ENCODE measurements around the gene DCUN1D4. TPM values are rescaled to one million over a fixed set of nuclear protein-coding genes. Genes with fewer than 3 reads are reported as not detected.

Gene DCUN1D4
- polyA plus RNA-seq, 1 donor from 2014 or later = 130 TPM

DNA sequence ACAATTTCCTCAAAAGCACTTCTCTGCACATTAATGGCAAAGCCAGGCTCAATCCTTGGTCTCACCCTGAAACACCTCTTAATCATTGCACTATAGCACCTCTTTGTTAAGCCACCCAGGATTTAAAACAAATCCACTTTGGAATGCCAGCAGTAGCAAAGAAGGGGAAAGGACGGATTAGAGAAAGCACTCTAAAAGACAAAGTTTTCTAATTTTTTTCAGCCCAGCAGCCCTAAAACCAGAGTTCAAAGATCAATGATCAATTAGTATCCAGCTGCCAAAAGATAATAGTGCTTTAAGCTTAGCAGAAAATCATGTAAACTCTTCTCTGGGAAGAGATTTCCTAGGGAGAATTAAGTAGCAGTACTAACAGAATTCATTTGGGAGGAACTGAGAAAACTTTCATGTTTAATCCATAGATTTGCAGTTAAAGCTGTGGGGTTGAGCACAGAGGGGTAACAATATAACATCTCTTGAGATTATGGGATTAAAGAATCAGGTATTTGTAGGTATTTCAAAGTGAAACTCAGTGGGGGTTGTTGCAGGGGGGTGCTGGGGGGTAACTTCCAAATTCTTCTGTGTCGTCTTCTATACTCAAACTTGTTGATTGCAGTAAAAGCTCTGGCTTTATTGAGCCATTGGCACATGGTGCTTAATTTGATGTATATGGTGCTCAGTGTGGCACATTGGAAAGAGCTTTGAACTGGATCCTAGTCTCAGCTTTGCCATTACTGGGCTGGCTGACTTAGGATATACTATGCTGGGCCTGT is 115.4 kb downstream of the DCUN1D4 start:
- no peaks in the 10 kb centered on the region for H3K9me2 ChIP-seq (ENCODE audit: insufficient read depth, low read length)
- no peak overlapping the region for H3K27ac ChIP-seq (ENCODE audit: low read length)
- no peak overlapping the region for H3K4me3 ChIP-seq (ENCODE audit: low read length)
- no peaks in the 10 kb centered on the region for H3K36me3 ChIP-seq (ENCODE audit: insufficient read depth, low read length)
- TF ChIP-seq SMC3 (conservative IDR thresholded peaks at IDR 0.05; ENCODE audit: poor library complexity) = no peak
- TF ChIP-seq, protein P1, sequence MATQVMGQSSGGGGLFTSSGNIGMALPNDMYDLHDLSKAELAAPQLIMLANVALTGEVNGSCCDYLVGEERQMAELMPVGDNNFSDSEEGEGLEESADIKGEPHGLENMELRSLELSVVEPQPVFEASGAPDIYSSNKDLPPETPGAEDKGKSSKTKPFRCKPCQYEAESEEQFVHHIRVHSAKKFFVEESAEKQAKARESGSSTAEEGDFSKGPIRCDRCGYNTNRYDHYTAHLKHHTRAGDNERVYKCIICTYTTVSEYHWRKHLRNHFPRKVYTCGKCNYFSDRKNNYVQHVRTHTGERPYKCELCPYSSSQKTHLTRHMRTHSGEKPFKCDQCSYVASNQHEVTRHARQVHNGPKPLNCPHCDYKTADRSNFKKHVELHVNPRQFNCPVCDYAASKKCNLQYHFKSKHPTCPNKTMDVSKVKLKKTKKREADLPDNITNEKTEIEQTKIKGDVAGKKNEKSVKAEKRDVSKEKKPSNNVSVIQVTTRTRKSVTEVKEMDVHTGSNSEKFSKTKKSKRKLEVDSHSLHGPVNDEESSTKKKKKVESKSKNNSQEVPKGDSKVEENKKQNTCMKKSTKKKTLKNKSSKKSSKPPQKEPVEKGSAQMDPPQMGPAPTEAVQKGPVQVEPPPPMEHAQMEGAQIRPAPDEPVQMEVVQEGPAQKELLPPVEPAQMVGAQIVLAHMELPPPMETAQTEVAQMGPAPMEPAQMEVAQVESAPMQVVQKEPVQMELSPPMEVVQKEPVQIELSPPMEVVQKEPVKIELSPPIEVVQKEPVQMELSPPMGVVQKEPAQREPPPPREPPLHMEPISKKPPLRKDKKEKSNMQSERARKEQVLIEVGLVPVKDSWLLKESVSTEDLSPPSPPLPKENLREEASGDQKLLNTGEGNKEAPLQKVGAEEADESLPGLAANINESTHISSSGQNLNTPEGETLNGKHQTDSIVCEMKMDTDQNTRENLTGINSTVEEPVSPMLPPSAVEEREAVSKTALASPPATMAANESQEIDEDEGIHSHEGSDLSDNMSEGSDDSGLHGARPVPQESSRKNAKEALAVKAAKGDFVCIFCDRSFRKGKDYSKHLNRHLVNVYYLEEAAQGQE (IDR thresholded peaks at IDR 0.05; ENCODE audit: borderline replicate concordance) = no peak
- TF ChIP-seq, protein P2, sequence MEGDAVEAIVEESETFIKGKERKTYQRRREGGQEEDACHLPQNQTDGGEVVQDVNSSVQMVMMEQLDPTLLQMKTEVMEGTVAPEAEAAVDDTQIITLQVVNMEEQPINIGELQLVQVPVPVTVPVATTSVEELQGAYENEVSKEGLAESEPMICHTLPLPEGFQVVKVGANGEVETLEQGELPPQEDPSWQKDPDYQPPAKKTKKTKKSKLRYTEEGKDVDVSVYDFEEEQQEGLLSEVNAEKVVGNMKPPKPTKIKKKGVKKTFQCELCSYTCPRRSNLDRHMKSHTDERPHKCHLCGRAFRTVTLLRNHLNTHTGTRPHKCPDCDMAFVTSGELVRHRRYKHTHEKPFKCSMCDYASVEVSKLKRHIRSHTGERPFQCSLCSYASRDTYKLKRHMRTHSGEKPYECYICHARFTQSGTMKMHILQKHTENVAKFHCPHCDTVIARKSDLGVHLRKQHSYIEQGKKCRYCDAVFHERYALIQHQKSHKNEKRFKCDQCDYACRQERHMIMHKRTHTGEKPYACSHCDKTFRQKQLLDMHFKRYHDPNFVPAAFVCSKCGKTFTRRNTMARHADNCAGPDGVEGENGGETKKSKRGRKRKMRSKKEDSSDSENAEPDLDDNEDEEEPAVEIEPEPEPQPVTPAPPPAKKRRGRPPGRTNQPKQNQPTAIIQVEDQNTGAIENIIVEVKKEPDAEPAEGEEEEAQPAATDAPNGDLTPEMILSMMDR (IDR thresholded peaks at IDR 0.05; ENCODE audit: poor library complexity, severe bottlenecking) = no peak
- TF ChIP-seq TAF1 (IDR thresholded peaks at IDR 0.05; ENCODE audit: low read depth) = no peak
- no peak for TF ChIP-seq RAD21 (conservative IDR thresholded peaks at IDR 0.05)
- TF ChIP-seq EZH2 (IDR thresholded peaks at IDR 0.05; ENCODE audit: borderline replicate concordance, insufficient read depth, low read length, poor library complexity, severe bottlenecking) = no peak
- TF ChIP-seq POLR2AphosphoS5 (IDR thresholded peaks at IDR 0.05) = no peak
- no peak for TF ChIP-seq MXI1 (conservative IDR thresholded peaks at IDR 0.05; ENCODE audit: poor library complexity, severe bottlenecking)
- TF ChIP-seq EP300 (conservative IDR thresholded peaks at IDR 0.05; ENCODE audit: poor library complexity, severe bottlenecking) = no peak
- no peaks in the 10 kb centered on the region for H3F3A ChIP-seq (ENCODE audit: insufficient read depth, low read length, poor library complexity, severe bottlenecking)
- H3K9ac ChIP-seq (ENCODE audit: low read length) = no peak overlapping the region
- no peak overlapping the region for H3K4me2 ChIP-seq (ENCODE audit: low read length)
- no peaks in the 10 kb centered on the region for H4K20me1 ChIP-seq (ENCODE audit: insufficient read depth)
- H3K27me3 ChIP-seq (ENCODE audit: insufficient read depth, low read depth, low read length) = no peaks in the 10 kb centered on the region
- no peak overlapping the region for H2AFZ ChIP-seq (ENCODE audit: low read depth, low read length)
- H3K9me3 ChIP-seq (ENCODE audit: low read length) = no peaks in the 10 kb centered on the region
- H3K79me2 ChIP-seq (replicated peaks; ENCODE audit: insufficient read depth, low read length) = no peaks in the 10 kb centered on the region

- H3K4me3 ChIP-seq (ENCODE audit: low read length) = no peak overlapping the region
- H3K9me3 ChIP-seq (ENCODE audit: low read length) = no peaks in the 10 kb centered on the region
- no peak overlapping the region for H3K9ac ChIP-seq (ENCODE audit: low read length)
- TF ChIP-seq, protein P1 (IDR thresholded peaks at IDR 0.05; ENCODE audit: borderline replicate concordance) = no peak
- TF ChIP-seq MXI1 (conservative IDR thresholded peaks at IDR 0.05; ENCODE audit: poor library complexity, severe bottlenecking) (no peak), SMC3 (conservative IDR thresholded peaks at IDR 0.05; ENCODE audit: poor library complexity) (no peak)
- no peaks in the 10 kb centered on the region for H4K20me1 ChIP-seq (ENCODE audit: insufficient read depth)
- no peak overlapping the region for H2AFZ ChIP-seq (ENCODE audit: low read depth, low read length)
- no peak overlapping the region for H3K27ac ChIP-seq (ENCODE audit: low read length)
- no peaks in the 10 kb centered on the region for H3K27me3 ChIP-seq (ENCODE audit: insufficient read depth, low read depth, low read length)
- no peak overlapping the region for H3K4me2 ChIP-seq (ENCODE audit: low read length)
- H3K36me3 ChIP-seq (ENCODE audit: insufficient read depth, low read length) = no peaks in the 10 kb centered on the region
- no peaks in the 10 kb centered on the region for H3K9me2 ChIP-seq (ENCODE audit: insufficient read depth, low read length)
- H3K79me2 ChIP-seq (replicated peaks; ENCODE audit: insufficient read depth, low read length) = no peaks in the 10 kb centered on the region
- H3F3A ChIP-seq (ENCODE audit: insufficient read depth, low read length, poor library complexity, severe bottlenecking) = no peaks in the 10 kb centered on the region
These were observed 117.5 kb downstream of the DCUN1D4 start for GRCh38 chr4:51960486-51960885.

Data from neural cell (in vitro differentiated cells).